GM03348 (cell line): ENCODE results near the gene ITPKB.

Source experiments
- DNase-seq: peaks from one replicate; pipeline ENCODE4 v3.0.0; 2012; ENCODE audit warnings: low spot score

The ITPKB gene

DNA sequence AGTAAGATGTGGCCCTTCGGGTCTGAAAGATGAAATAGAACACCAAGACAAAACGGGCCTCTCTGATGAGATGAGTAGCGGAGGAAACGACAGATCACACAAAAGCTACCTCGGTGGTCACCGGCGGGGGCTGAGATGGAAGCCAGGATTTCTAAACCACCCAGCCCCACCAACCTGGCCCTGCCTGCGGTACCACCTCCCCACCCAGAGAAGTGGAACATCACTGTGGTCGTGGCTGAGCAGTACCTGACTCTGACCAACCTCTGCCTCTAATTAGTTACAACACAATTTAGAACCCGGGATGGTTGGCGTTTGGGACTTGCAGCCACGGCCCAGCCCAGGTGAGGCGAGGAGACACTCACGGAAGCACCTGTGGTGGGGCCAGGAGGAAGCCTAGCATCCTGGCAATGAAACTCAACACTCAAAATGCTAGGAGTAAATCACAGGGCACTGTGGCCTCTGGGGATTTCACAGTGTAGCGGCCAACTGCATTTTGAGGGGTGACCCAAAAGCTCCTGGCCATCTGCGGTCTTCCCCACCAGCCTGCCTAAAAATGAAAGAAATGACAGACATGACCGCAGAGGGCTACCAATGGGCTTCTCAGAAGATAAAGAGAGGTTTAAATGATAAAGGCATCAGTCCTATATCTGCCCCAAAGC, 73.4 kb downstream of the ITPKB start:
- no peak for DNase-seq

DNA sequence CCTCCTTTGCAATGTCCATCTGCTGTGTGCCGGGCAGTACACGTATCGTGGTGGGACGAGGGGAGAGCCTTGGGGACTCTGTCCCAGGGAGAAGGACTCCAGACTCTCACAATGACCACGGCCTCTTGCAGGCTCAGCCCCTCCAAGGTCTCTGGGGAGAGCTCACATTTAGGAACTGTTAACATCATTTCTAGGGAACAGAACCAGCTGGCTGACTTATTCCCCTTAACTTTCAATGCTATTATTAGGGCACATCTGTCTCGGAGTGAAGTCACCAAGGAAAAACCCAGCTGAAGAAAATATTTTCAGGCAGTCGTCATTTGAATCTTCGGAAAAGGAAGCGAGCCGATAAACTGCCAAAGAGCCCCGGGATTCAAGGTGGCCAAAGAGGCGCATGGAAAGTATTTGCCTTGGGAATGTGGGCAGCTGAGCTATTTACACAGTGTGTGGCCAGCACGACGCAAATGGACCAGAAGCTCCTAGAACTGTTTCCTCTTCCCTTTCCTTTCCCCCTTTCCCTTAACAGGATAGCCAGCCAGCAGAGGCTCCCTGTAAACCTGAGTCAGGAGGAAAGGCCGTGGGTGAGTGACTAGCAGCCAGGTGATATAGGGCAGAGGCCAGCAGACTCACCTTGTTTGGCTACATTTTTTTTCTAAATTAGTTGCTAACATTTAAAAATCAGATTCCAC, 74.5 kb downstream of the ITPKB start:
- peak; percentile 82 for DNase-seq

DNA sequence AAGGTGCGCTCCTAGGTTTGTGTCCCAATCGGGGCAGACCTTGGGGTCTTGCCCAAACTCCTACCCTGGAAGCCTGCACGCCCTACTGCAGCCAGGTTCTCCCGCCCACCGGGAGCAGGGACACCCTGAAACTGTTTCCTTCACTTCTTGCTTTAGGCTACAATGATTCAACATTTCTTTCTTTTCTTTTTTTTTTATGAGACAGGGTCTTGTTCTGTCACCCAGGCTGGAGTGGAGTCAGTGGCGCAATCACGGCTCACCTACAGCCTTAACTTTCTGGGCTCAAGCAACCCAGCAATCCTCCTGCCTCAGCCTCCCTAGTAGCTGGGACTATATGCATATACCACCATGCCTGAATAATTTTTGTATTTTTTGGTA, 75.8 kb downstream of the ITPKB start:
- DNase-seq = no peak

DNA sequence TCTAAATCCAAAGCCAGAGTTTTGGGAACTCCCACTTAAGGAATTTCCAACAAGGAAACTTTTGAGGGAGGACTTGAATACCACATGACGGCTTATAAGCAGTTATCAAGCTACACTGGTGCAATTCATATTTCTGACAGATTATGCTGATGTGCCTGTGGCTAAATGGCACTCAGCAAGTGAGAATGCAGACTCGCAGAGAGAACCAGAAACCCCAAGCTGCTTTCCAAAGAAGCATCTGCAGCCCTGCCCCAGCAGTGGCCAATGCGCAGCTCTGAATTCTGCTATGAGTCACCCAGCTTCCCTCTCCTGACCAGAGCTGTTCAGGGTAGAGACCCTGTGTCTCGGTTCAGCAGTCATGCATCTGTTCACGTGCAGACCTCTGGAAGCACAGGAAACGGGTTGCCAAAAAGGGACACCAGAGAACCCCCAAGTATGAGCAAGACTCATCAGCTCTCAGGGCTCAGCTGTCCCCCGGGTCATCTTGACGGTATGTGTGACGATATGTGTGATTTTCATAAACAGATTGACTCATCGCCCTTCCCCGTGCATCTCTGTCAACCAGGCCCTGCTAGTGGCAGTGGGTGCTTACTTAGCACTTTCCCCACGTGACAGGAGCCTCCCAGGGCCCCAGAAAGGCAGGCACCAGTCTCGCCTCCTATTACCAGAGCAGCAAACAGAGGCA, 76.3 kb downstream of the ITPKB start:
- peak; percentile 88 for DNase-seq

DNA sequence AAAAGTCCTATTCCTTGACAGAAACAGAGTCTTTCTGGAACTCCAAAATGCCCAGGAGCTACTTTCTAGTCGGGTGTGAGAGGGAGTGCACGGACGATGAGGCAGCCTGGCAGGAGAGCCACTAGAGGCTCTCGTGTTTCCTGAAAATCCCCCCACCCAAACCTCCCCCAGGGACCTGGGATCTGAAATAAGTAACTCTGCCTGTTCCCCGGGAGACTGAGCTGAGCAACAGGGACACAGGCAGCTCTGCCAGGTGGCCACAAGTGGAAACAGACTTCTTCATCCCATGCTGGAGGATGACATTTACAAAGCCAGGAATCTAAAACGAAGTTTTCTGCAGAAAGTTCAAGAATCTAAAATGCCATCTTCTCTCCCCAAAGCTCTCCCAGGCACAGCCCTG, 77.1 kb downstream of the ITPKB start:
- no peak for DNase-seq

DNA sequence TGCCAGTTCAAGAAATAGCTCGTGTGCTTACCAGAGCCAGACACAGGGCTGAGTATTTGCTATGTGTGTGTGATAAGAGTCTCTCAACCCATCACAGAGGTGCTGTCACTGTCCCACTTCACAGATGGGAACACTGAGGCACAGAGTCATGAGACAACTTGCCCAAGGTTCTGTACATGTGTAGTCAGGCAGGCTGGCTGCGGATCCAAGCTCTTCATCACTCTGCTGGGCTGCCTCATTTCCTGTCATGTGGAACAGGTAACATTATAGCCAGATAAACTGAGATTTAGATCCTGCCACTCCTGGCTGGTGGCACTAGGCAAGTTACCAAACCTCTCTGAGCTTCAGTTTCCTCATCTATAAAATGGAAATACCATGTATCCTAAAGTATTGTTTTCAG, 77.8 kb downstream of the ITPKB start:
- DNase-seq = no peak

DNA sequence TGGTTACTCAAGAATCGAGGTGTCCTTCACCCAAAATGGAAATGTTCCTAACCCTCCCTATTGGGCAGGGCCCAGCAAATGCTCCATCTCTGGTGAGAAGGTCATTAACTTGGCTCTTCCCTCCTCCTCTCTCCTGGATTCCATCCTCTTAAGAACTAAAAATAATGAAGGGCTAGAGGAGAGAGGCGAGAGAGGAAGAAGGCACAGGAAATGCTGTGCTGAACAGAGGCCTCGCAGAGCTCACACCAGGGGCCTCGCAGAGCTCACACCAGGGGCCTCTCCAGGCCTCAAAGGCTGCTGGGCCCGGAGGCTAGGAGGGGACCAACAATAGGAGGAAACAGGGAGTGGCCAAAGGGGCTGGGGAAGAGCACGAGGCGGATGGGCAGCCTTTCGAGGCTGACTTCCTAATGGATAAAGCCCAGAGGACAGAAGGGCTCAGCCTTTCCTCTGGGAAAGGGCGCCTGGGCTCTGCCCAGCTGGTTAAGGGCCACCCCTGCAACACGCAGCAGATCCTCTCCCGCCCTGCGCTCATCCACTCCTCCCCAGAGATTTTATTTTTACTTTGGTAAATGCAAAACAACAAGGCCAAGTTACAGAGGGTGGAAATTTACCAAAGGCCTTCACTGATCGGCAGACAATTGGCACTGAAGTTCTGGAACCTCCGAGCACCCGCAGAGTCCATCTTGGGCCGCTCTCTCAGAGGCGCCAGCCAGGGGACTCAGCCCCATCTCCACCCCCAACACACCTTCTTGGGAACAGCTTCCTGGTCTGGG, 78.5 kb downstream of the ITPKB start:
- DNase-seq = no peak

DNA sequence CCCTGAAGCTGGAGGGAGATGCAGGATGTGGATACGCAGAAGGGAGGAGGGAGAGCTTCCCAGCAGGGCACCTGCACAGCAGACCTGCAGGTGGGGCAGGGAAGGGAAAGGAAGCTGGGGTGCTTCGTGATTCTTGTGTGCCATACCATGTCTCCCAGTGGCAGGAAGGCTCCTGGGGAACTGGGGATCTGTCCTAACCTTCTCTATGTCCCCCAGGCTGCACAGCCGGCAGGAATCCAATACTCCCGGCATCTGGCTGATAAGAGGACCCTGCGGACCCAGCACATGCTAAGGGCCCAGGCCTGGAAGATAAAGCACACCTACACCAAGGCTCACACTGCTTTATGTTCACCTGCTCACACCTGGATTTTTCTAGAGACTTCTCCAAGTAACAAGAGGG, 79.4 kb downstream of the ITPKB start:
- no peak for DNase-seq

DNA sequence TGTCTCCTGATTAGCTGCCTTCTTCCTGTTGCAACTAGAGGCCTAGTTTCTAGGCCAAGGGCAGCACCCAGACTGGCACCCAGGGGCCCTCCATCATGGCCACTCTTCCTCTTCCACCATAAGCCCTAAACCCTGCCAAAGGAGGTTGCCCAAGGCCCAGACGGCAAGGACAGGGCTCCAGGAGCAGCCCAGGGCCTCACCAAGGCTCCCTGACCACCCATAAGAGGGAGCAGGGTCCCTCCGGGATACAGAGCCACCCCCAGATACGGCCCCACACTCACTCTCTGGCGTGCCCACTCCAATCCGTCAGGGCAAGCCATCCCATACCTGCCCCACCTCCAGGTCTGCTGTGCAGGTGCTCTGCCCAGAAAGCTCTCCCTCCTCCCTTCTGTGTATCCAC, 79.9 kb downstream of the ITPKB start:
- no peak for DNase-seq

DNA sequence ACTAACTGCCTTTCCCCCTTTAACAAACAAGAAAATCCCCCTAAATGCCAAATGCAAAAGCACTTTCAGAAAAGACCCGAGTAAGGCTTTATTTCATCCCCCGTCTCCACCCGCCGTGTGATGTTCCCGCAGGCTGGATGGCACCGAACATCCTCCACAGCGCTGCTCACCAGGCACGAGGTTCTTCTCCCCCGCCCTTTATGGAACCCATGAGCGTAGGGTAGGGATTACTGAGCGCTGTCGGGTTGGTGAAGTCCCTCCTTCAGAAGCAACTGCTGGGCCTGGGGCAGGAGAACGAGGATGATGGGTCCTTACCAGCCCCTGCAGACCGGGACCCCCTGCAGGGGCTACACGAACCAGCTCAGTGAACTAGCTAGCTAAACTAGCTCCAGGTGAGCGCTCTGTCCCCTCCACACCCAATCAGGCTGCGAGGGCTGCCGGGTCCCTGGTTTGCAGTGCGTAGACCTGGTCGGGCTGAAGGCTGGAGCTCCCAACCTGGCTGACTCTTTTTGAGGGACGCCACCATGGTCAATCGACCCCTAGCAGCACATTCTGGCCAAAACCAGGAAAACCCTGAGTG, 80.4 kb downstream of the ITPKB start:
- DNase-seq = no peak

DNA sequence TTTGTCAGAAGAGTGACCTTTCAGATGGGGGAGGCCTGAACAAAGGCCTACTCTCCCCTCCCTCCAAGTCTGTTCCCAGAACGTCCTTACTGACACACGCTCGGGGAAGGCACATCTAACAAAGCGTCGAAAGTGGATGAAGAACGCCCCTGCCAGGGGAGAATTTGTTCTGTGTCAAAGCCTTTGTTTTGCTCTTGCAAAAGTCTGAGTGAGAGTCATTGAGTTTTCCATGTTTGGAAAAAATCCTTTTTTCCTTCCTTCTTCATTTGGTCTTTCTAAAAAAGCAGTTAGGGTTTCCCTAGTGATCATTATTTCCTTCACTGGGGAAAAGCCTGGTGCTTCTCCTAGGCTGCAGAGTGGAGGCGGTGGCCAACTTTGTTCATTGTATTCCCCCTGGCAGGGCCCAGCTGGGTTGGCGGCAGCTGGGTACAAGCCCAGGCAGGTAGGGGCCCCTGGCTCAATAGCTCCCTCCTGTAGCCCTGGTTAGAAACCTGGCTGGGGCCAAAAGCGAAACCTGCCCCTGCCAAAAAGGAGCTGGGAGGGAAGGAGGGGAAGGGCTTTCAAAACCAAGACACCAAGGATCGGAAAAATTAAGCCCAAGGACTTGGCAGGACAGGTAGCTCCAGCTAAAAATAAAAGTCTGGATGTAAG, 81.1 kb downstream of the ITPKB start:
- DNase-seq = no peak

DNA sequence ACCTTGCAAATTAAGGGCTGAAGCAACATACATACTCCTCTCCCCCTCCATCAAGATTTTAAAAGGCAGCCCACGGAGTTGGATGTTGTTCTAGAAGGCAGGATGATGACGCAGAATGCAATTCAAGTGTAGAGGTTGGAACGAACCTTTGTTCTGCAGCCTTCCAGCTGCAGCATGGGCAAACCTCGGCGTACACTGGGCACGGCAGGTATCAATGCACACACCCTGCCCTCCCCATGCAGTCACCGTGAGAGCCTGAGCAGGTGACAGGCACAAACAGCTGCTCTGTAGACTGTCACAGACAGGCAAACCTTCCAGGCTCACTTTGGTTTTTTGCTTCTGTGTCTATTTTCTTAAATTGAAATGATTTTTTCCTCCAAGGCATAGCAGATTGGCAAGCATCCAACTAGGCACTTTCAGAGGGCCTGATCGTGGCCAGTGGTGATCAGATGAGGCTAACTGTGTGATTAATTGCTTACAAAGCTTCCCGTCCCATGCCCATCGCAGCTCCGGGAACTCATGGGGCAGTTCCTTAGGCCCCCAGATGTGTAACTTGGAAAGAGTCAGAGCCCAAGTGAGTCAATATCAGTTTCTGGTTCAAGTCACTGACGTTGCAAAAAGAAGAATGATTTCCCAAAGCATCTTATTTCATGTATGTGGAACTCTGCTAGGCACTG, 82.3 kb downstream of the ITPKB start:
- peak; percentile 77 for DNase-seq

DNA sequence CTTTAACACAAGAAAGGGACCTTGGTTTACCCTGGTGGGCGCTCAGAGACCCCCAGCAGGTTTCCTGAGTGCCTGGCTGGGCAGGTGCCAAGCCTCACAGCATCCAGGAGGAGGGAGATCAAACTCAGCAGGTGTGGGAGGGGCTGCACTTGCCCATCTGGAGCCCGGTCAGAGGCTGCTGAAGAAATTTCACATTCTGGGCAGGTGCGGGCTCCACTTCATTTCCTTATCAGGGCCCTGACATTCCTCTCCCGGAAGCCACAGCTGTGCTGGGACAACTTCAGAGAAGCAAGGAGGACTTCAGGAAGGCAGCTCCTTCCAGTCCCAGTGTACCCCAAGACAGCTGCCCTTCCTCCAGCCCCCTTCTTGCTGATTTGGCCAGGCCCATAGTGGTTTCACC, 82.9 kb downstream of the ITPKB start:
- DNase-seq = no peak

DNA sequence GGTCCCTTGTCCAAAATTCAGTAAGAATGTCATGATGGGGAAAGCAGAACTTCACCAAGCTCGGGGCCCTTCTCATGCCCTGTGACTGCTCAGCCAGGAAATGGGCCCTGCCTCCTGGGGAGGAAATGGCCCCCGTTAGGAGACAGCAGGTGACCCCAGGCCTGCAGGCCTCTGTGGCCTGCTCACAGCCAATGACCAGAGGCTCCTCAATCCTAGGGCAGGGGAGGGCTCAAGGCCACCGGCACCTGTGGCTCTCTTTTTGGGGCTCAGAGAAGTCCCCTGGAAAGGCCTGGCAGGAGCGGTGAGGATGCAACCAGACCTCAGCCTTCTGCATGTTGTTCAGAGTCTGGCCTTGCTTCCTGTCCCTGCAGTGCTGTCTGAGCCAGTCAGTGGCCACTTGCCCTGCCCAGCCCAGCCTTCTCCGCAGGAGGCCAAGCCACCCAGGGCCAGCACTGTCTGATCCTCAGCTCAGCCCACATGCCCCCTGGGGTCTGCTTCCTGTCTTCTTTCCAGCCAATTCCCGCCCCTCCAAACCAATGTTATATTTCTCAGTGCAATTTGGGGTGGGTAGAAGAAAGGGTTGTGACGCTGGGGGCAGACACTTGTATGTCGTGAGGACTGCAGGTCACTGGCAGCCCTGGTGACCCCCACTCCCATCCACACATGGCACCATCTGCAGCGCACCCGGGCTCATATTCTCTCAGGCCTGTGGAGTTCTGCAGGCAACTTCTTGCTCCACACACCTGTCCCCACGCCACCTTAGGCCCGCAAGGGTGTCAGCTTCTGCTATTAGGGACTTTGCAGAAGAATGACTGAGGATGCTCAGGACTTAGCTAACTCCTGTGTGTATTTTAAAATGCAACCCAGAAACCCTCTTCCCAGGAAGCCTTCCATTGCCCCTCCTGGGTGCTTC, 83.6 kb downstream of the ITPKB start:
- no peak for DNase-seq

DNA sequence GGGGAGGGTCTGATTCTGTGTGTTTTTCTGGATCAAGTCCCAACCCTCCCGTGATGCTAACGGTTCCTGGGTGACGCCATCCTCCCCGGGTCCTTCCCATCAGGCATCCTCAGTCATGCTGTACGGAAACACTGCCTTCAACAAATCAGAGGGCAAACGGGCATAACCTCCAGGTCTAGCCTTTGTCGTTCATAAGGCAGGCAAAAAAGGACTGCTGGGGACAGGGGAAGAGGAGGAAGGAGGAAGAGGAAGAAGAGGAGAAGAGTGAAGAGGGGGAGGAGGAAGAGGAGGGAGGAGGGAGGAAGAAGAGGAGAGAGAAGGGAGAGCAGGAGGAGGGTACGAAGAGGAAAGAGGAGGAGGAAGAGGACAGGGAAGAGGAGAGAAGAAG, 84.4 kb downstream of the ITPKB start:
- no peak for DNase-seq

DNA sequence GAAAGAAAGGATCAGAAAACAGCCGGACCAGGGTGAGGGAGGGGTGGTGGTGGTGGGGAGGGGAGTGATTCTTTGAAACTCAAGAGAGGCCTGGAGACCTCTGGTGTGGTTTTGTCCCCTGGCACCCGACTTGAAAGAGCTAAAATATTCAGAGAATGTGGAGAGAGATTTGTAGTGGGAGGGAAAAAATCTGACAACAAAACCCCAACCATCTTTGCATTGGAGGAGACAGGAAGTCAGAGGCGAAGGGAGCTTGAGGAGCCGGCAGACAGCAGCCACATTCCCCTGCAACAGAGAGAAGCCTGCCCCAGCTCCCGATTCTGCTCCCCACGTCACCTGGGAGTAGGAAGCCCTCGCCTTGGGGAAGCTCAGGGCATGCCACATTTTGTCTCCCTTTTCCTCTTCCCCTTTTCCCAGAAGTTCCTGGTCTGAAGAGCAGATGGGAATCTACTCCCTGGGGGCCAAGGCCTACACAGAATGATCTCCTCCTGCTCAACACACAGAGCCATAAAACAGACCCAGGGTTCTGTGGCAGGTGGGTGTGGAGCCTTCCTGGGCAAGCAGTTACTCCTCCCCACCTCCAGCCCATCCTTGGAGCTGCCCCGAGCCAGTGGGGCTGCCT, 84.9 kb downstream of the ITPKB start:
- DNase-seq = peak; percentile 61

DNA sequence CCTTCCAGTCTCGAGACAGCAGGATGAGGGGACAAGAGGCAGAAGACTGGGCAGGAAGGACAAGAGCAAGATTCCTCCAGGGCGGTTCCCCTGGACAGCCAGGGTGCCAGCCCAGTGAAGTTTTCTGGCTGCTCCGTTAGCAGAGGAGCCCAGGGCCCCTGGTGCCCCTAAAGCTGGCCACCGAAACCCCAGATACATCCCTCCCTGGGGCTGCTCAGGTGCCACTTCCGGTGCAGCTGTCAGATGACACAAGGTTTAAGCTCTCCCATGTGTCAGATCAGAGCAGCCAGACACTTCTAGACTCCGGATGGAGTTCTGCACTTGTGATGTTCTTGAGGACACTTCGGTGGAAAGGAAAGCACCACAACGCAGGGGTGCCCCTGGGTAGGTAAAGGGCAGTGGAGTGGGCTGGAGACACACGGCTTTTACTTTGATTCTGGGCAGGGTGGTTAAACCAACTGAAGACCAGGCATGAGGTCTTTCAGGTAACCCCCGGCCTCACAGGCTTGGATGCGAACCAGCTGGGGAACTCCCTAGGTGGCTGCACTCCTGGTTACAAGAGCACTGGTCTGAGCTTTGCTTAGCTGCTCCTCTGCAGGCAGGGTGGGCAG, 85.7 kb downstream of the ITPKB start:
- DNase-seq = no peak

DNA sequence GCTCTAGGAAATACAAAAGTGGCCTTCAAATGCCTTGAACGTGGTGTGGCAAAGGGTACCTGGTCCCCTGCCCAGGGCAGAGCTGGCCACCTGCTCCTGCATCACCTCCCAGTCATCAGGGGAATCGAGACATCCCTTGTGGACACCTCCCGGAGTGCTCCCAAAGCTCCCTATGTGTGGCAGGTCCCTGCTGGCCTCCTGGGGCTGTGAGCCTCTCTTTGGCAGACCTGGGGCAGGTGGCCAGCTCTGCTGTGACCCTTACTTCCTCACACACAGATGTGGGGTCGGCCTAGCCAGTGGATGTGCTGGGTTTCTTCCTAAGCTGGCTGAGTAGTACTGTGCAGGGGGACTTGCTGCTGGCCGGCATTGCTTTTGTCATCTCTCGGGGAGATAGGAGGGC, 86.5 kb downstream of the ITPKB start:
- DNase-seq = no peak

DNA sequence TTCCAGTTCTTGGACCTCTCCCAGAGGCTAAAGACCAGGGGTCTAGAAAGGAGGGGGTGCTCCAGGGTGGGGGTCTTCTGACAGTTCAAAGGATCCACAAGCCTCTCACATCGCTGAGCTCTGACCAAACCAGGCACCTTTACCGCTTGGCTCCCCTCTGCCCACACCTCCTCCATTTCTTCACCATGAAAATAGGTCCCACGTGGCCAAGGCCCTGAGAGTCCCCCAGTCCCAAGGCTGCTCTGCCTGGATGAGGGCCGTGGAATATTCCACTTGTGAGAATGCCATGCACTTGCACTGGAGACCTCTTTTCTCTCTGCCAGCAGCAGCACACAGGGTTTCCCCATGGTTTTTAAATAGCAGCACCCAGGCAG, 87.4 kb downstream of the ITPKB start:
- no peak for DNase-seq
